Glutamatergic neuron (in vitro differentiated cells): ENCODE measurements around the gene SERPINB4. TPM values are rescaled to one million over a fixed set of nuclear protein-coding genes. Genes with fewer than 3 reads are reported as not detected.
"Not testable (repeated sequence)": the region's sequence is repeated elsewhere in the genome, so short reads cannot be mapped to it uniquely, and the experiment has no call there.

ENCODE experiments used
- DNase-seq: peaks from one replicate; pipeline ENCODE4 v3.0.0; 2022
- H3K27ac Mint-ChIP-seq: one replicate; pipeline ENCODE4 v1.8.0; 2020; ENCODE audit warnings: mild to moderate bottlenecking, mixed read lengths, inconsistent platforms; ENCODE audit not compliant: unreplicated experiment
- H3K27me3 Mint-ChIP-seq: one replicate; pipeline ENCODE4 v1.8.0; 2020; ENCODE audit warnings: mild to moderate bottlenecking, moderate library complexity, mixed read lengths, inconsistent platforms; ENCODE audit not compliant: unreplicated experiment
- H3K36me3 Mint-ChIP-seq: one replicate; pipeline ENCODE4 v1.8.0; 2020; ENCODE audit warnings: mild to moderate bottlenecking, mixed read lengths, inconsistent platforms; ENCODE audit not compliant: unreplicated experiment
- H3K4me1 Mint-ChIP-seq: one replicate; pipeline ENCODE4 v1.8.0; 2020; ENCODE audit warnings: mild to moderate bottlenecking, low read depth, mixed read lengths, inconsistent platforms; ENCODE audit not compliant: unreplicated experiment
- H3K4me3 Mint-ChIP-seq: one replicate; pipeline ENCODE4 v1.8.0; 2020; ENCODE audit warnings: mild to moderate bottlenecking, mixed read lengths, inconsistent platforms; ENCODE audit not compliant: unreplicated experiment
- H3K9me3 Mint-ChIP-seq: one replicate; pipeline ENCODE4 v1.8.0; 2020; ENCODE audit warnings: mild to moderate bottlenecking, moderate library complexity, mixed read lengths, inconsistent platforms; ENCODE audit not compliant: unreplicated experiment
- CTCF ChIP-seq: fragments of 200-600 bp; sonication (generic); IDR thresholded peaks from one replicate; pipeline ENCODE4 v1.5.0; 2021; ENCODE audit not compliant: partially characterized antibody, unreplicated experiment
- total RNA-seq: library from RNA; stranded (reverse); fragmentation: NEBNext Ultra II Directional; extraction: Animal tissue kit (Norgen Biotek cat#: 25700); gene quantifications from one replicate; pipeline ENCODE4 v1.2.1, GENCODE V29; 2021; ENCODE audit not compliant: unreplicated experiment

Gene SERPINB4
- total RNA-seq, 1 donor from 2014 or later, result not detected

DNA sequence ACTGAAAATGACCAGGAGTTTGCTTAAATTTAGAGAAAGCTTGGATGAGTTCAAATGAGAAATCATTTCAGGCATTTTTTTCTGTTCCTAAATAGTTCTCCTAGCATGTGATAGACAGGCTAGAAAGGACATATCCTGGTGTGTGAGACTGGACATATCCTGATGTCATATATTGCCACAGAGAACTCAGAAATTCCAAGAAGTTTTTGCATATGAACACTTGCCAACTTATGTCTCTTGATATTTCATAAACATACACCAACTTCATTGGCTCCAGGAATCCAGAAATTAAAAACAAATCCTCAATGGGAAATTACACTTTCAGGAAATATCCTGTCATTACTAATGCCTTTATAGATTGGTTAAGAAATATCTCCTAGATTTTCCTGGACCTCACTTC, 2.9 kb upstream of the SERPINB4 start:
- Mint-ChIP-seq H3K27ac (no peak overlapping the region), H3K4me3 (no peak overlapping the region), H3K27me3 (no peaks in the 10 kb centered on the region), H3K4me1 (no peaks in the 10 kb centered on the region), H3K9me3 (no peaks in the 10 kb centered on the region), H3K36me3 (no peaks in the 10 kb centered on the region)
- no peak for TF ChIP-seq CTCF
- no peak for DNase-seq

DNA sequence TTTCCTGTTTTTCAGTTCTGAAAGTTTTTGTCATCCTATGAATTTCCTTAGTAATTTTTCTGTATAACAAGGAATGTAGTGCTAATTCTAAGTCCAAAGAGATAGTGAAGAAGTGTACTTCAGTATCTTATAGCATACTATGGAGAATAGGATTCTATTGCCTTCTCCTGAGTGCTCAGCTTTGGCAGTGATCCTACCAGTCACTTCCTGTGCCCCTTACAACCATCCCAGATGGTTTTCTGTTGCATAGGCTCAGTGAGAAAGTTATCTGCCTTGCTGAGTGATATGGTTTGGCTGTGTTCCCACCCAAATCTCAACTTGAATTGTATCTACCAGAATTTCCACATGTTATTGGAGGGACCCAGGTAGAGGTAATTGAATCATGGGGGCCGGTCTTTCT, 638 bp upstream of the SERPINB4 start:
- H3K4me1 Mint-ChIP-seq, H3K27me3 Mint-ChIP-seq, H3K36me3 Mint-ChIP-seq, DNase-seq, H3K9me3 Mint-ChIP-seq, H3K27ac Mint-ChIP-seq, H3K4me3 Mint-ChIP-seq: not testable (repeated sequence)

GRCh38 chr18:63642668-63643356, 1.2 kb downstream of the SERPINB4 start:
- not testable (repeated sequence) for H3K36me3 Mint-ChIP-seq, H3K27ac Mint-ChIP-seq, H3K4me3 Mint-ChIP-seq, DNase-seq, H3K27me3 Mint-ChIP-seq, H3K9me3 Mint-ChIP-seq, H3K4me1 Mint-ChIP-seq

- H3K4me1 Mint-ChIP-seq, result not testable (repeated sequence)
These were observed 2.8 kb downstream of the SERPINB4 start for GRCh38 chr18:63641157-63641680.

DNA sequence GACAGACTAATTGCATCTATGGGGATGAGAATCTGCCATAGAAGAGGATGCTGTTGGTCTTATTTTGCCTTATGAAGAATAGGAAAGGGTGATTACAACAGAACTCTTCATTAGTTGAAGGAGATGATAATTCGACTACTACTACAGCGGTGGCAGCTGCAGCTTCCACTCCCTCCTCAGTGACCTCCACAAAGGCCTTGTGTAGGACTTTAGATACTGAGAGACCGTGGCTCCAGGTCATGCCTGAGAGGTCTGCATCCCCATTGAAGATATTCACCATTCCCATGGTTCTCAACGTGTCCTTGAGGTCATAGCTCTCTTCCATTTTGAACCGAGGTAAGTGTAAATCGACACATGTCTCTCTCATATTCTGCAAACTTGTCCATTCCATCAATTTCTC, 6.4 kb downstream of the SERPINB4 start:
- Mint-ChIP-seq H3K36me3 (no peaks in the 10 kb centered on the region), H3K27ac (no peak overlapping the region), H3K9me3 (no peaks in the 10 kb centered on the region), H3K27me3 (no peaks in the 10 kb centered on the region), H3K4me1 (no peaks in the 10 kb centered on the region), H3K4me3 (no peak overlapping the region)
- no peak for TF ChIP-seq CTCF
- no peak for DNase-seq

More at GRCh38 chr18:63641157-63641680, 2.8 kb downstream of the SERPINB4 start:
- not testable (repeated sequence) for DNase-seq, H3K36me3 Mint-ChIP-seq, H3K9me3 Mint-ChIP-seq, H3K27me3 Mint-ChIP-seq, H3K27ac Mint-ChIP-seq, H3K4me3 Mint-ChIP-seq

DNA sequence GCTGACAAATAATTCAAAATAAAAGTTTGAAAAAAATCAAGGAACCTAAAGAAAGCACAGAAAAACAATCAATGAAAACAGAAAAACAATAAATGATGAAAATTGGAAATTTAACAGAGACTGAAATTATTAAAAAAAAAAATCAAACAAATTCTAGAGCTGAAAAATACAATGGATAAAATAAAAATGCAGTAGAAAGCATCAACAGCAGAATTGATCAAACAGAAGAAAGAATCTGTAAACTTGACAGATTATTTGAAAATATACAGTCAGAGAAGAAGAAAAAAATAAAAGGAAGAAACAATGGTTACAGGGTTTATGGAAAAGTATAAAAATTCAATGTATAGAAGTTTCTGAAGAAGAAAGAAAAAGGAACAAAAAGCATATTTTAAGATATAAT, 16.2 kb downstream of the SERPINB4 start:
- H3K4me1 Mint-ChIP-seq, result no peaks in the 10 kb centered on the region
- H3K27me3 Mint-ChIP-seq, result no peaks in the 10 kb centered on the region
- TF ChIP-seq CTCF, result no peak
- DNase-seq, result no peak
- H3K36me3 Mint-ChIP-seq, result peaks cover 22% of the 10 kb centered on the region
- no peak overlapping the region for H3K27ac Mint-ChIP-seq
- H3K4me3 Mint-ChIP-seq, result no peak overlapping the region
- peaks cover 22% of the 10 kb centered on the region for H3K9me3 Mint-ChIP-seq
